GM19240 (cell line): ENCODE measurements around the gene TRAF1.

Experiments used
- DNase-seq: peaks from one replicate; pipeline ENCODE4 v3.0.0; 2011; ENCODE audit warnings: low spot score; ENCODE audit not compliant: insufficient read length

The TRAF1 gene

DNA sequence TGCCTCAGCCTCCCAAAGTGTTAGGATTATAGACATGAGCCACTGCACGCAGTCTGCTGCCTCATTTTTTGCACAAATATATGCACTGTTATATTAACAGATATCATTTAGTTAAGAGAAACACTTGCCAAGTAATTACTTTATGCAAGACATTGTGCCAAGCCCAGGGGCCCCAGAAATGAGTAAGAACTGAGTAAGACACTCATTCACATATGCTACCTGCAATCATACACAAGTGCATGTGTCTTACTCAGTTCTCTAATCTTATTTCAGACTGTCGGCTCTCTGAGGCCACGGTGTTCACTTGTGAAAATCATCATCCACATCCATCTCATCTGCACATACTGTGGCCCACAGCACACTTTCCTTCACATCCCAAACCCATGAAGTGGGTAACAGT is 16.0 kb downstream of the TRAF1 start:
- DNase-seq = no peak

DNA sequence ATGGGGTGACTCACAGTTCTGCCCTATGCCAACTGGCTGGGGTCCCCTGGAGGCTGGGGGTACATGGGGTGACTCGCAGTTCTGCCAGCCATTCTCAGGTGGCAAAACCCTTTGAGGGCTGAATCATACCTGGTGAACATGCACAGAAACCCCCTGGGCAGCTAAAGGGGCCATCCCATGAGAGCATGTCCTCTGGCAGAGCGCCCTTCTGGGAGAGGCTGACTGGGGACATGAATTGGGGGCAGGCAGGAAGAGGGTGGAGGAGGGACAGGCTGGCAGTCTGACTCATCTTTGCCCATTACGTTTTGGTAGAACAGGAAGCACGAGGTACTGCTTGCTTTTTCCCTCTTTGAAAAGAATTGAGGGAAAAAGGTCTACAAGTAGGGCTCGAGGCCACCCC is 16.7 kb downstream of the TRAF1 start:
- no peak for DNase-seq

DNA sequence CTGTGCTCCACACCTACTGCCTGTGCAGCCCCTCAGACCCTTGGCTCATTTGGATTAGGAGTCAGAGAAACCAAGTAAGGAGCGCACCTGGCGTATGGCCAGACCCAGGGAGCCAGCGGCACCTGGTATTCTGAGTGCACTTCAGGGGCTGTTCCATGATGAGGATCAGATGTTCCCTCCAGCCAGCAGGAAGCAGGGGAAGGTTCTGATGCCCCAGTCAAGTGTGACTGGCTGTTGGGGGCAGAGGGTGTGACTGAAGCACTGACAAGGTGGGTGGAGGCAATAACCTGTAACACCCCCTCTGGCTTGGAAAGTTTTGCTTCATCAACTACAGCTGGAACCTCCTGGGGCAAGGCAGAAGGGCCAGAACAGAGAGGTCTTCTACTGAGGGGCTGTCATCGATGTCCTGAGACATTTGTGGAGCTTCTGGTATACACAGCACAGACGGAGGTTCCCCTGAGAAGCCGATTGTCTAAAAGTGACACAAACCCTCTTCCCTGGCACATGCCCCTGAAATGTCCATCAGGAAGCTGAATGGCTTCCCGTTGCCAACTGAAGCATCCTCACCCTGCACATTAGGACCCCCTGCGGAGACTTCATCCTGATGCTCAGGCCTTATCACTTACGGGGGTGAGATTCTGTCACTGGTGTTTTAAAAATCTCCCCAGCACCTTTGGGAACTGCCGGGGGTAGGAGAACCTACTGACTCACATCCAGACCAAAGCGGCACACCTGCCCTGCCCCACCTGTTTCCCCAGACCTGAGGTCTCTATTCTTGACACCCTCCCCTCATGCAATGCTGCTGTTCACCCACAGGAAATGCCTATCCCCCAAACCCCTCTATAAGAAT is 21.1 kb downstream of the TRAF1 start:
- DNase-seq = no peak

DNA sequence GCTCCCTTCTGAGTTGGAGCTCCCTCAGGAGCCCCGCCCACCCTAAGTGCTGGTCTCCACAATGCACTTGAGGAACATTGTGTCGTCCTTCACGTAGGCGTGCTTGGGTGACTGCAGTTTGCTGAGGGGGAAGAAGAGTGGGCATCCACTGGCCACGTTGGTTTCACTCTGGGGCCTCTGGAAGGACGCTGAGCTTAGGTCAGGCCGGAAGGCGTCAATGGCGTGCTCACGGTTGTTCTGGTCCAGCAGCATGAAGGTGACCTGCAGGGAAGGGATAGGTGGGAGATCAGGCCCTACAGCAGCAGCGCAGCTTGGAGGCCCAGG is 21.7 kb downstream of the TRAF1 start:
- no peak for DNase-seq

- DNase-seq = no peak
These were observed 22.3 kb downstream of the TRAF1 start for GRCh38 chr9:120904061-120904977.

DNA sequence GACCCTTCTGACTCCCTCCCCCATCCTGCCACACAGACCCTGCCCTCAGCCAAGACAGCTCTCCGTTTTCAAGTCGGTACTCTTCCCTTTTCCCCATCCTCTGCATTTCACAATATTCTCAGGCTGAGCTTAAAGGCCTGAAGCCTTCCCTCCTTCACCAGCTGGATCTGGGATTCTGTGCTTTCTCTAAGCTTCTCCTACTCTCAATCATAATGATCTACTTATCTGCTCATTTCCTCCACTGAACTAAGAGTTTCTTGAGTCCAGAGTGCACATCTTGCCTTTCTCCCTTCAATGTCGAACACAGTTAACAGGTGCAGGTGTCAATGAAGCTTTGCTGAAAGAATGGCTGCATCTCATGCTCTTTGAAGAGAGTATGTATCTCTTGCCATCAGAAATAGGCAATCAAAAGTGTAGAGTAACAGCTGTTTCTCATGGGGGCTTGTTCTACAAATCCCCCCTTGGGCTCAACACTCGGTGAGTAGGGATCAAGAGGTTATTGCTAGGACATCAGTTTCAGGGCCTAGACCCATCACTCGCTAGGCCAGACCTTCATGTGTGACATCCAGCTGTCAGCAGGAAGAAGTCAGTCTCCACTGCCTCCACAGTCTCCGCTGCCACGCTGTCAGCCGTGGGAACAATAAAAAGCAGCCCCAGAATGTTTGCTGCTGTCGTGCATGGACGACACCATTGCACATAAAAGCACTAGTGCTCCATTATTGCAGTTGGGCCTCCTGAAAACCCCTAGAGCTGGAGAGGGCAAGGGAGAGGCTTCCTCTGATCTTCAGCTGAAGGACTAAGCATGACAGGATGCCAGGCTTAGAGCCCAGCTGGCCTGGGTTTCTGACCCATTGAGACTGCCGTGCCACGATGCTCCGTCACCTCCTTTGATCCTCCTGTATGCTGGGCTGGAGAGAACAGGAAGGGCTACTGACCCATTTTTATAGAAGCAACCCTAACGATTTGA is 23.7 kb downstream of the TRAF1 start:
- DNase-seq = no peak

- no peak for DNase-seq
These were observed 24.6 kb downstream of the TRAF1 start for GRCh38 chr9:120901755-120902568.

DNA sequence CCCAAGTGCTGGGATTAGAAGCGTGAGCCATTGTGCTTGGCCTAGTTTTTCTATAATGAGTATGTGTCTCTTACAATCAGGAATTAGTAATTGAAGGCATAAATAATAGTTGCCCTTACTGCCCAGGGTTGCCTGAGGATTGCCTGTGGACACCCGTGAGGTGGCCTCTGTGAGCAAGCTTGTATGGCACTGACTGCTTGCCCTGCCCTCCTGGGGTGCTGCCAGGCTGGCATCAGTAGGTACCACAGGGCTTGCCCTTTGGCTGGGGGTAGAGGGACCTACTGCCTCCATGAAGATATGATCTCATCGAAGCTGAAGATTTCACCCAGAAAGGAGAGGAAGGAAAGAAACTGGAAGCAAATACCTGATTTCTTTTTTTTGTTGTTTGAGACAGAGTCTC is 25.8 kb downstream of the TRAF1 start:
- DNase-seq = no peak

DNA sequence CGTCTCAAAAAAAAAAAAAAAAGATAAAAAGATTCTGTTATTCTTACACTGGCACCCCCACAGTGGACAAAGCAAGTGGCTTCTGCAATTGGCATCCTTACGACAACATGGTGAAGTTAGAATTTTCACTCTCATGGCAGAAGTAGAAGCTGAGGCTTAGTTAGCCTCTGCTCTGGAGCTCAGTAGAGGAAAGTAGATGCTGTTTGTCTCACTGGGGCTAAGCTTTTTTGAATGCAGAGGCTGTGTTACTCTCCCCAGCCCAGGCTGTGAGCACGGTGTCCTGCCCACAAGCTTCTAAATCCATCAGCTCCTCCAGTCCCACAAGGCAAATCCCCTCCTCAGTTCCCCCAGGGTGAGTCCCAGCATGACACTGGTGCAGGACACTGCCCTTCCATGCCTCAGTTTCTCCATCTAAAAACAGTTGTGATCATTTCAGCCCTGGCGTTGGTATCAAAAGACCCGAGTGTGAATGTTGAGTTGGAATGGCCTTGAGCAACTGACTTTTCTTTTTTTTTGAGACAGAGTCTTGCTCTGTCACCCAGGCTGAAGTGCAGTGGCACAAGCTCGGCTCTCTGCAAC is 27.0 kb downstream of the TRAF1 start:
- DNase-seq = no peak

- no peak for DNase-seq
These were observed 28.2 kb downstream of the TRAF1 start for GRCh38 chr9:120898396-120898795.

DNA sequence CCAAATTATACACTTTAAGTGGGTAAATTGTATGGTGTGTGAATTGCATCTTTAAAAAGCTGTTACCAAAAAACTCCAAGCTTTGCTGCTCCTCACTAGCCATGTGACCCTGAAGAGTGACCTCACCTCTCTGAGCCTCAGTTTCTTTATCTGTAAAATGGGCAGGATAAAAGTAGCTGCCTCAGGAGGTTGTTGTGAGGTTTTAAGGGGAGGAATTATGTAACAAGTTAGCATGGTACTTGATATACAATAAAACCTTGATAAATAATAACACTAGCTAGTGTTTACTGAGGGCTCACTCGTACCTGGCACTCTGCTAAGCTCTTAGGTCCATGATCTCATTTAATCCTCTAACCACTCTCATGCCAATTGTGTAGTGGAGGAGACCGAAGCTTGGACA is 30.6 kb downstream of the TRAF1 start:
- no peak for DNase-seq

DNA sequence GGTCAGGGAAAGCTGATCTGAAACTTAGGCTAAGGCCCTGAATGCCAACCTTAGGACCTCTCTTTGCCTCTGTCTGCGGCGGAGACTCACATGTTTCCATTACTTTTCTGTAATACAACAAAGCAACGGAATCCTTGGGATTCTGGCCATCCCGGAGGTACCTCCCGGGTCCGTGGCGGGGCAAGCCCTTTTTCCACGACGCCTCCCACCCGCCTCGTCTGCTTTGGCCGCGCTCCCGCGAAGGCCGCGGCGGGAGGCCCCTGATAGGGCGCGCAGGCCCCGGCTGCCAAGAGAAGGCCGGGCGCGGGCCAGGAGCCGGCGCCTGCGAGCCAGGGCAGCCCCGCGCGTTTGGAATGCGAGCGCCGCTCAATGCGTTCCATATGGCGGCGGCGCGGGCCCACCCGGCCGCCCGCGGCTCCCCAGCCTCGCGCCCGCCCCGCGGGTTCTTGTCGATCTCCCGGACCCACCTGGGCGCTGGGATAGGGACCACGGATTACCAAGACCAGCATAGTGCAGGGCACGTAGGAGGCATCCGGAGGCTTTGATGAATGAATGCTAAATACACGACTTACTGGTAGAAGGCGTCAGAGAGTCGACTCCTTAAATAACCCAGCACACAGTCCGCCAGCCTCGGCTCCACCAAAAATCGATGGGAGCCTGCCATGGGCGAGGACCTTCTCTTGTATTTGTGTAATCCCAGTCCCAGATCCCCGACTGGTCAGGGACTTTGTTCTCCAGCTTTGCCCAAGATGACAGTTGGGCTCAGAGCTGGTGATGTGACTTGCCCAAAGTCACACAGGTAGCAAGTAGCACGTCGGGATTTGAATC is 32.1 kb downstream of the TRAF1 start:
- no peak for DNase-seq

DNA sequence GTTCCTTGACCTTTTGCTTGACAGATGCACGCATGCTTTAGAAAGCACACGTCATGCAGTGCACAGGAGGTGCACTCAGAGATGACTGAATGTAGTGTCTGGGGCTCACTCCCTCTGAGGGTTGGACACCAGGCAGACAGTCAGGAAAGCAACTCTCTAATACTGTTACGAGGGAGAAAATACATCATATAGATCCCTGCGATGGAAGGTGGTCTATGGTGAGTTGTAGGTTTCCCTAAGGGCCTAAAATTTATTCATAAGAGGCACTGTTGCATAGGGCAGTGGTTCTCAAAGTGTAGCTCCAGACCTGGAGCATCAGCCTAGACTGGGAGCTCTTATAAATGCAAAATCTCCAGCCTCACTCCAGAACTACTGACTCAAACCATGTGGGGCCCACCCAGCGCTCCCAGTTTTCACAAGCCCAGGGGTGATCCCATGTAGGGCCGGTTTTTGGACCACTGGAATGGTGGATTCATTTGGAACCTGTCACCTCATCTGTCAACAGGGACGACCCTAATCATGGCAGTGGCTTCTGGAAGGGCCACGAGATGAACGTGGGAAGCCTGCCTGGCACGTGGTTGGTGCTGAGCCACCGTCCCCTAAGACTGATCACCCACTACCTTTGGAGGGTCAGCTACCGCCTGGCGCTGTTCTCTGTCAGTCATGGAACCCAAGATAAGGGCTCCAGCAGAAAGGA is 32.8 kb downstream of the TRAF1 start:
- no peak for DNase-seq

DNA sequence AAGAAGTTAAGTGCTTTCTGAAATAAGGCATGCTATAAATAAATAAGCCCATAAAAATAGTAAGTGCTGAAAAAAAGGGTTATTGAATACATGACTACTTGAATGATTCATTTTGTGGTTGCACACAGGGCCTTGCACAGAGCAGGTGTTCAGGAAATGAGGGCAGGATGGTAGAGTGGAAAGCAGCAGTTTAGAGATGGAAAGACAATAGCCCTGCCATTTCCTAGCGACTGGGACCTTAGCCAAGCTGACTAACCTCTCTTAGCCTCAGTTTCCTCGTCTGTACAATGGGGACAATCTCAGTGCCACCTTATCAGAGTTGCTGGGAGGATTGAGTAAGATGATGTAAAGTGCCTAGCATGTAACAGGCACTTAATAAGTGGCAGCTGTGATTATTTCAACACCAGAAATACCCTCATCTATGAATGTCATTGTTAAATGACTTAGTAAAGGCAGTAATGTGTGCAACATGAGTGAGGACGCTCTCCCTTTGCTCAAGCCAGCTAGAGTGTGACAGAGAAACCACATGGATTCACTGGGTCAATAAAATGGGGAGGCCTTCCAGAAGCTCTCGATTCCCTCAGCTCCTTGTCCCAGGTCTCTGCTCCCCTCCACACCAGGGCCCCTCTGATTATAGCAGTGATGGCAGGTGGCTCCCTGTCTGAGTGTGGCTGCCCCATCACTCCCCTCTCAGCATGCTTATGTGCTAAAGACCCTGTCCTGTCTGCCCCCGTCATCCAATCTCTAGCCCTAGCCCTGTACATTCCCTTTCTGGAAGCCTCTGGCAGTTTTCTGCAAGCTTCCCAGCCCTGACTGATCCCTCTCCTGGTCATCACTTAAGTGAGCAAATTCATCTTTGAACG is 33.6 kb downstream of the TRAF1 start:
- DNase-seq = peak; percentile 85

DNA sequence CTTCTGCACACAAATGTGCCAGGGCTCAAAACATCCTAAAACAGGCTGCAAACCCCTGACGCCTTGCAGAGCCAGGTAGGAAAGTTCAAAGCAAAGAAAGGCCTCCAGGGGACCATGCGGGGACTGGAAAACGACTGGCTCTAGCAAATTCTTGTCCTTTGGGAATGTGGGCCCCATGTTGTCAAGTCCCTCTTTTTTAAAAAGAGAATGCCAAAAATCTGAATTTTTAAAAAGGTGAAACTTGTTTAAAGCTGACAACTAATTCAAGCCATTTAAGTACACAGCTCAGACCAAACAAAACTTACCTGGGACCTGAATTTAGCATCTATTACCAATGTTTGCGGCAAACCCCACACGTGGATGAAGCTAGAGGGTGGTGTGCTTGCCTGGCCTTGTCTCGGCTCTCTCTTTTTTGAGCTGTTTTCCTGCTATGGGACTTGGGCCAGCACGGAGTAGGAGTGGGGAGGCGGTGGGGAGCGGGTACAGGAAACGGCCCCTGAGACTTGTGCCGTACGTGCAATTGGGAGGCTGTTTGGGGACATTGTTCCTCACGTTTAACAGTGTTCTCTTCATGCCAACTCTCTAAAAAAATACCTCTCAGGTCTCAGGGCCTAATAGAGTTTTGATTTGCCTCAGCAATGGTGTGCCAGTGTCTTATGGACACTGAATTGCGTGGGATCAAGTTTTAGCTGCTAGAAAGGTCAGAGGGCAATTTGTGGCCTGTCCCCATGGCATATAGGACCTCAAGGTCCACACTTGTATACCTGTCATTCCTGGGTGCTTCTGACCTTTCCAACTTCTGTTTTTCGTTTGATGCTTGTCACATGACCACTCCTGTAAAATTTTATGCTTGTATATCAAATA is 34.5 kb downstream of the TRAF1 start:
- DNase-seq = peak; percentile 31

DNA sequence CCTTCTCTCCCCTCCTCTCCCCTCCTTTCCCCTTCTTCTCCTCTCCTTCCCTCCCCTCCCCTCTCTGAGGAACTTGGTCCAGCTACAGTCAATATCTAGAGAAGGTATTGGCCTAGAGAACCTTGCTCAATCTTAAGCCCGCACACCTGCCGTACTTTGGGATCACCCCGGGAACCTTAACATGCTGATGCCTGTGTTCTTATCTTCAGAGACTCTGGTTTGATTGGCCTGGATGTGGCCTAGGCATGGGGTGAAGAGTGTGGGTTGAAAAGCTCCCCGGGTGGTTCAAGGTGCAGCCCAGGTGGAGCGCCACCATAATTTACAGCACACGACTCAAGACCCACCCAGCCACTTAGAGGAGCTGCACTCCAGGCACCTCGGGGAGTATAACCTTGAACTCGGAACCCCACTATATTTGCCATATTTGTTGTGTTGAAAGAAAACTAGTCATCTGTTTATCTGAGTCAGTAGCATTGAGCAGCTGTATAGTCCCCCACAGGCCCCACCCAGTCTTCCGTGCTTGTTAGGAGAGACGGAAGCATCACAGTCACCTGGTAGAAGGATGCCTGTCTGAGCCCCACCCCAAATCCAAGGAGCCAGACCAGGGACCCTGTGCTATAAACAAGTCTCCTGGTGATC is 35.2 kb downstream of the TRAF1 start:
- no peak for DNase-seq
